Nephron progenitor cell (in vitro differentiated cells): ENCODE results near the gene SRM.

Experiments used
- DNase-seq: peaks from one replicate; pipeline ENCODE4 v3.0.0; 2021
- H3K27ac Mint-ChIP-seq: 2 replicates; pipeline ENCODE4 v1.8.0; 2021; ENCODE audit warnings: mild to moderate bottlenecking, moderate library complexity, mixed read lengths
- H3K27me3 Mint-ChIP-seq: 2 replicates; pipeline ENCODE4 v1.8.0; 2021; ENCODE audit warnings: mild to moderate bottlenecking, low read depth, mixed read lengths; ENCODE audit not compliant: poor library complexity
- H3K36me3 Mint-ChIP-seq: 2 replicates; pipeline ENCODE4 v1.8.0; 2021; ENCODE audit warnings: low read depth, mixed read lengths
- H3K4me1 Mint-ChIP-seq: 2 replicates; pipeline ENCODE4 v1.8.0; 2021; ENCODE audit warnings: mixed read lengths
- H3K4me3 Mint-ChIP-seq: 2 replicates; pipeline ENCODE4 v1.8.0; 2021; ENCODE audit warnings: mild to moderate bottlenecking, moderate library complexity, mixed read lengths
- H3K9me3 Mint-ChIP-seq: 2 replicates; pipeline ENCODE4 v1.8.0; 2021; ENCODE audit warnings: mild to moderate bottlenecking, moderate library complexity, mixed read lengths
- TF ChIP-seq, protein P1 (sequence below): fragments of 200-600 bp; sonication (generic); IDR thresholded peaks from 2 replicates; pipeline ENCODE4 v1.5.0; 2021; ENCODE audit warnings: antibody characterized with exemption

SRM gene

GRCh38 chr1:11013160-11013531 lies 46.7 kb downstream of the SRM start:
- no peaks in the 10 kb centered on the region for H3K27me3 Mint-ChIP-seq
- H3K4me1 Mint-ChIP-seq: peaks cover 19% of the 10 kb centered on the region
- peaks cover 33% of the 10 kb centered on the region for H3K36me3 Mint-ChIP-seq
- H3K4me3 Mint-ChIP-seq: peak overlapping the region; percentile 93
- H3K9me3 Mint-ChIP-seq: no peaks in the 10 kb centered on the region
- no peak for DNase-seq
- H3K27ac Mint-ChIP-seq: peak overlapping the region; percentile 98
- TF ChIP-seq, protein P1, sequence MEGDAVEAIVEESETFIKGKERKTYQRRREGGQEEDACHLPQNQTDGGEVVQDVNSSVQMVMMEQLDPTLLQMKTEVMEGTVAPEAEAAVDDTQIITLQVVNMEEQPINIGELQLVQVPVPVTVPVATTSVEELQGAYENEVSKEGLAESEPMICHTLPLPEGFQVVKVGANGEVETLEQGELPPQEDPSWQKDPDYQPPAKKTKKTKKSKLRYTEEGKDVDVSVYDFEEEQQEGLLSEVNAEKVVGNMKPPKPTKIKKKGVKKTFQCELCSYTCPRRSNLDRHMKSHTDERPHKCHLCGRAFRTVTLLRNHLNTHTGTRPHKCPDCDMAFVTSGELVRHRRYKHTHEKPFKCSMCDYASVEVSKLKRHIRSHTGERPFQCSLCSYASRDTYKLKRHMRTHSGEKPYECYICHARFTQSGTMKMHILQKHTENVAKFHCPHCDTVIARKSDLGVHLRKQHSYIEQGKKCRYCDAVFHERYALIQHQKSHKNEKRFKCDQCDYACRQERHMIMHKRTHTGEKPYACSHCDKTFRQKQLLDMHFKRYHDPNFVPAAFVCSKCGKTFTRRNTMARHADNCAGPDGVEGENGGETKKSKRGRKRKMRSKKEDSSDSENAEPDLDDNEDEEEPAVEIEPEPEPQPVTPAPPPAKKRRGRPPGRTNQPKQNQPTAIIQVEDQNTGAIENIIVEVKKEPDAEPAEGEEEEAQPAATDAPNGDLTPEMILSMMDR: no peak

- no peaks in the 10 kb centered on the region for H3K9me3 Mint-ChIP-seq
- H3K4me3 Mint-ChIP-seq: peak within 1 kb of the TSS; percentile 93
- peak within 1 kb of the TSS; percentile 100 for H3K27ac Mint-ChIP-seq
- TF ChIP-seq, protein P1: no peak
- DNase-seq: peak; percentile 93
- peaks cover 30% of the 10 kb centered on the region for H3K36me3 Mint-ChIP-seq
- peaks cover 19% of the 10 kb centered on the region for H3K4me1 Mint-ChIP-seq
- no peaks in the 10 kb centered on the region for H3K27me3 Mint-ChIP-seq
Measured at GRCh38 chr1:11012260-11013159, 47.3 kb downstream of the SRM start, which contains the start of gene TARDBP. TSS of gene TARDBP (plus strand) at chr1:11012654. CDS start at chr1:11013728, 1,074 bp downstream.
